ENCODE data around the gene DNAJC10.
"Not testable (repeated sequence)": the region's sequence is repeated elsewhere in the genome, so short reads cannot be mapped to it uniquely, and the experiment has no call there.

DNAJC10 gene

GRCh38 chr2:182728014-182728413 lies 12.0 kb downstream of the DNAJC10 start:
- no peak for DNase-seq

GRCh38 chr2:182729710-182730339 lies 13.8 kb downstream of the DNAJC10 start:
- DNase-seq = no peak

GRCh38 chr2:182730486-182730885 lies 14.4 kb downstream of the DNAJC10 start:
- no peak for DNase-seq

GRCh38 chr2:182732736-182733135 lies 16.7 kb downstream of the DNAJC10 start:
- no peak for DNase-seq

- DNase-seq = no peak
Observed at GRCh38 chr2:182733572-182733971, 17.5 kb downstream of the DNAJC10 start.

GRCh38 chr2:182736856-182737255 lies 20.8 kb downstream of the DNAJC10 start:
- not testable (repeated sequence) for DNase-seq

GRCh38 chr2:182740701-182741100 lies 24.6 kb downstream of the DNAJC10 start:
- no peak for DNase-seq

GRCh38 chr2:182741620-182742019 lies 25.6 kb downstream of the DNAJC10 start:
- DNase-seq = no peak

- no peak for DNase-seq
Observed at GRCh38 chr2:182744490-182744889, 28.4 kb downstream of the DNAJC10 start.

- no peak for DNase-seq
Observed at GRCh38 chr2:182745061-182745460, 29.0 kb downstream of the DNAJC10 start.

- not testable (repeated sequence) for DNase-seq
Observed at GRCh38 chr2:182745894-182746293, 29.8 kb downstream of the DNAJC10 start.

- no peak for DNase-seq
Observed at GRCh38 chr2:182754231-182754630, 38.2 kb downstream of the DNAJC10 start.

GRCh38 chr2:182758379-182758778 lies 42.3 kb downstream of the DNAJC10 start:
- no peak for DNase-seq

- no peak for DNase-seq
Observed at GRCh38 chr2:182761903-182762302, 45.8 kb downstream of the DNAJC10 start.

- no peak for DNase-seq
Observed at GRCh38 chr2:182763311-182763912, 47.4 kb downstream of the DNAJC10 start.

GRCh38 chr2:182766626-182767025 lies 50.6 kb downstream of the DNAJC10 start:
- no peak for DNase-seq

GRCh38 chr2:182767578-182767977 lies 51.5 kb downstream of the DNAJC10 start:
- no peak for DNase-seq

- DNase-seq = not testable (repeated sequence)
Observed at GRCh38 chr2:182768950-182769349, 52.9 kb downstream of the DNAJC10 start.

GRCh38 chr2:182779323-182779722 lies 63.3 kb downstream of the DNAJC10 start:
- DNase-seq = no peak

GRCh38 chr2:182781099-182781498 lies 65.0 kb downstream of the DNAJC10 start:
- not testable (repeated sequence) for DNase-seq

- not testable (repeated sequence) for DNase-seq
Observed at GRCh38 chr2:182782686-182783085, 66.6 kb downstream of the DNAJC10 start.

- no peak for DNase-seq
Observed at GRCh38 chr2:182784058-182784706, 68.1 kb downstream of the DNAJC10 start.

- DNase-seq = peak; percentile 7
Observed at GRCh38 chr2:182784777-182785176, 68.7 kb downstream of the DNAJC10 start.

GRCh38 chr2:182792441-182792840 lies 76.4 kb downstream of the DNAJC10 start:
- no peak for DNase-seq

Measured in DMS 273 treated with DMSO at 0.1 percent for 48 hours (cell line).